Measurements from ENCODE around the gene NEU1.

DNA sequence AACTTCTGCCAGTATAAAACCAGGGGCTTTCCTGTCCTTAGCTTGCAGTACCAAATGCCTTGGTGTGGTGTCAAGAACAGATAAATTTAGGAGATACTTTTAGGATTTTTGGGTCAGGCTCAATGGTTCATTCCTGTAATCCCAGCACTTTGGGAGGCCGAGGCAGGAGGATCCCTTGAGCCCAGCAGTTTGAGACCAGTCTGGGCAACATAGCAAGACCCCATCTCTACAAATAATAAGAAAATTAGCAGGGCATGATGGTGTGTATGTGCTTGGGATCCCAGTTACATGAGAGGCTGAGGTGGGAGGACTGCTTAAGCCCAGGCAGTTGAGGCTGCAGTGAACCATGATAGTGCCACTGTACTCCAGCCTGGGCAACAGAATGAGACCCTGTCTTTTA, 42.4 kb upstream of the NEU1 start:
- TF ChIP-seq, protein P1, sequence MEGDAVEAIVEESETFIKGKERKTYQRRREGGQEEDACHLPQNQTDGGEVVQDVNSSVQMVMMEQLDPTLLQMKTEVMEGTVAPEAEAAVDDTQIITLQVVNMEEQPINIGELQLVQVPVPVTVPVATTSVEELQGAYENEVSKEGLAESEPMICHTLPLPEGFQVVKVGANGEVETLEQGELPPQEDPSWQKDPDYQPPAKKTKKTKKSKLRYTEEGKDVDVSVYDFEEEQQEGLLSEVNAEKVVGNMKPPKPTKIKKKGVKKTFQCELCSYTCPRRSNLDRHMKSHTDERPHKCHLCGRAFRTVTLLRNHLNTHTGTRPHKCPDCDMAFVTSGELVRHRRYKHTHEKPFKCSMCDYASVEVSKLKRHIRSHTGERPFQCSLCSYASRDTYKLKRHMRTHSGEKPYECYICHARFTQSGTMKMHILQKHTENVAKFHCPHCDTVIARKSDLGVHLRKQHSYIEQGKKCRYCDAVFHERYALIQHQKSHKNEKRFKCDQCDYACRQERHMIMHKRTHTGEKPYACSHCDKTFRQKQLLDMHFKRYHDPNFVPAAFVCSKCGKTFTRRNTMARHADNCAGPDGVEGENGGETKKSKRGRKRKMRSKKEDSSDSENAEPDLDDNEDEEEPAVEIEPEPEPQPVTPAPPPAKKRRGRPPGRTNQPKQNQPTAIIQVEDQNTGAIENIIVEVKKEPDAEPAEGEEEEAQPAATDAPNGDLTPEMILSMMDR (IDR thresholded peaks at IDR 0.05; ENCODE audit: poor library complexity, severe bottlenecking), result no peak
- TF ChIP-seq POLR2AphosphoS5 (IDR thresholded peaks at IDR 0.05) (no peak), EP300 (conservative IDR thresholded peaks at IDR 0.05; ENCODE audit: poor library complexity, severe bottlenecking) (no peak), SMC3 (conservative IDR thresholded peaks at IDR 0.05; ENCODE audit: poor library complexity) (no peak), TAF1 (IDR thresholded peaks at IDR 0.05; ENCODE audit: low read depth) (no peak), EZH2 (IDR thresholded peaks at IDR 0.05; ENCODE audit: borderline replicate concordance, insufficient read depth, low read length, poor library complexity, severe bottlenecking) (no peak), RAD21 (conservative IDR thresholded peaks at IDR 0.05) (no peak), MXI1 (conservative IDR thresholded peaks at IDR 0.05; ENCODE audit: poor library complexity, severe bottlenecking) (no peak)
- TF ChIP-seq, protein P2, sequence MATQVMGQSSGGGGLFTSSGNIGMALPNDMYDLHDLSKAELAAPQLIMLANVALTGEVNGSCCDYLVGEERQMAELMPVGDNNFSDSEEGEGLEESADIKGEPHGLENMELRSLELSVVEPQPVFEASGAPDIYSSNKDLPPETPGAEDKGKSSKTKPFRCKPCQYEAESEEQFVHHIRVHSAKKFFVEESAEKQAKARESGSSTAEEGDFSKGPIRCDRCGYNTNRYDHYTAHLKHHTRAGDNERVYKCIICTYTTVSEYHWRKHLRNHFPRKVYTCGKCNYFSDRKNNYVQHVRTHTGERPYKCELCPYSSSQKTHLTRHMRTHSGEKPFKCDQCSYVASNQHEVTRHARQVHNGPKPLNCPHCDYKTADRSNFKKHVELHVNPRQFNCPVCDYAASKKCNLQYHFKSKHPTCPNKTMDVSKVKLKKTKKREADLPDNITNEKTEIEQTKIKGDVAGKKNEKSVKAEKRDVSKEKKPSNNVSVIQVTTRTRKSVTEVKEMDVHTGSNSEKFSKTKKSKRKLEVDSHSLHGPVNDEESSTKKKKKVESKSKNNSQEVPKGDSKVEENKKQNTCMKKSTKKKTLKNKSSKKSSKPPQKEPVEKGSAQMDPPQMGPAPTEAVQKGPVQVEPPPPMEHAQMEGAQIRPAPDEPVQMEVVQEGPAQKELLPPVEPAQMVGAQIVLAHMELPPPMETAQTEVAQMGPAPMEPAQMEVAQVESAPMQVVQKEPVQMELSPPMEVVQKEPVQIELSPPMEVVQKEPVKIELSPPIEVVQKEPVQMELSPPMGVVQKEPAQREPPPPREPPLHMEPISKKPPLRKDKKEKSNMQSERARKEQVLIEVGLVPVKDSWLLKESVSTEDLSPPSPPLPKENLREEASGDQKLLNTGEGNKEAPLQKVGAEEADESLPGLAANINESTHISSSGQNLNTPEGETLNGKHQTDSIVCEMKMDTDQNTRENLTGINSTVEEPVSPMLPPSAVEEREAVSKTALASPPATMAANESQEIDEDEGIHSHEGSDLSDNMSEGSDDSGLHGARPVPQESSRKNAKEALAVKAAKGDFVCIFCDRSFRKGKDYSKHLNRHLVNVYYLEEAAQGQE (IDR thresholded peaks at IDR 0.05; ENCODE audit: borderline replicate concordance), result no peak

All from neural cell (in vitro differentiated cells).